K562 (cell line): Measurements from ENCODE around the gene SF3B1. TPM values are rescaled to one million over a fixed set of nuclear protein-coding genes. Genes with fewer than 3 reads are reported as not detected.

ENCODE experiments used
- ETV5 ChIP-seq: sonication (generic); formaldehyde crosslinking; IDR thresholded peaks from 2 replicates; pipeline ENCODE4 v1.4.0; 2020; ENCODE audit warnings: low read depth, mild to moderate bottlenecking, missing genetic modification reagents
- FOXA3 ChIP-seq, 2 experiments: fragments of 450-650 bp in 1 of 2; sonication (generic) in 1 of 2; formaldehyde crosslinking; IDR thresholded peaks in 1 of 2; conservative IDR thresholded peaks in 1 of 2; 2 replicates each; pipeline versions ENCODE4 v1.4.0 to v1.8.0; 2020 to 2022; ENCODE audit warnings: mild to moderate bottlenecking in 2 of 2, missing genetic modification reagents in 1 of 2
- KDM2B ChIP-seq: fragments of 250-450 bp; sonication (Bioruptor Pico); IDR thresholded peaks from 2 replicates; pipeline ENCODE4 v1.8.0; 2021; ENCODE audit warnings: mild to moderate bottlenecking, moderate library complexity
- KLF13 ChIP-seq: fragments of 450-650 bp; IDR thresholded peaks from 2 replicates; pipeline ENCODE4 v1.6.1; 2016; ENCODE audit warnings: missing genetic modification characterization, low read depth, mild to moderate bottlenecking, missing compliant biosample characterization, moderate library complexity, borderline replicate concordance
- MAZ ChIP-seq, 2 experiments: fragments of 450-650 bp in 1 of 2; sonication (generic) in 1 of 2; formaldehyde crosslinking; IDR thresholded peaks in 1 of 2; conservative IDR thresholded peaks in 1 of 2; 2 replicates each; pipeline versions ENCODE4 v1.4.0 to v1.5.0; 2020; ENCODE audit warnings: mild to moderate bottlenecking in 1 of 2, missing genetic modification reagents in 1 of 2
- SFPQ ChIP-seq: fragments of 200-400 bp; formaldehyde crosslinking; IDR thresholded peaks from 2 replicates; pipeline ENCODE4 v1.6.1; 2017; ENCODE audit warnings: mild to moderate bottlenecking, low read depth, low read length, moderate library complexity
- SIN3A ChIP-seq, 2 experiments: fragments of 150-350 bp in 1 of 2; IDR thresholded peaks; 2 replicates each; pipeline ENCODE4 v1.6.1; 2011 to 2016; ENCODE audit warnings: borderline replicate concordance in 2 of 2, low read depth in 2 of 2, low read length in 2 of 2, mild to moderate bottlenecking in 2 of 2, moderate library complexity in 2 of 2; ENCODE audit not compliant: control insufficient read depth in 1 of 2
- TGIF2 ChIP-seq: sonication (generic); formaldehyde crosslinking; IDR thresholded peaks from 2 replicates; pipeline ENCODE4 v1.8.1; 2022; ENCODE audit warnings: mild to moderate bottlenecking, missing genetic modification reagents, moderate library complexity
- ZNF780A ChIP-seq: fragments of 250-450 bp; sonication (Bioruptor Pico); IDR thresholded peaks from 2 replicates; pipeline ENCODE4 v1.5.0; 2021; ENCODE audit warnings: mild to moderate bottlenecking
- ZNF785 ChIP-seq: fragments of 250-450 bp; sonication (Bioruptor Pico); IDR thresholded peaks from 2 replicates; pipeline ENCODE4 v1.4.0; 2020; ENCODE audit warnings: mild to moderate bottlenecking
- polyA plus RNA-seq, 8 experiments: library from polyadenylated mRNA; depleted of rRNA in 4 of 8; stranded (reverse) in 5 of 8; unstranded in 3 of 8; fragments of >200 nt; fragmentation: Nextera tagmentation in 2 of 8; fragmentation: Illumina TruSeq in 1 of 8; extraction: Ambion mirVana in 2 of 8; extraction: Trizol in 1 of 8; gene quantifications; 2 replicates each; pipeline versions ENCODE4 v1.2.1 to v1.2.3, GENCODE V29; 2011 to 2014; ENCODE audit warnings: inconsistent platforms in 1 of 8, missing spikeins in 1 of 8
- total RNA-seq, 7 experiments: library from RNA; depleted of rRNA in 6 of 7; stranded (reverse); fragments of >200 nt in 6 of 7; fragmentation: Illumina TruSeq in 2 of 7; extraction: Trizol in 2 of 7; gene quantifications; 2 replicates each; pipeline versions ENCODE4 v1.2.1 to v1.2.3, GENCODE V29; 2011 to 2021; ENCODE audit warnings: low replicate concordance in 1 of 7
- TF ChIP-seq, protein P1 (sequence below): sonication (generic); formaldehyde crosslinking; IDR thresholded peaks from 2 replicates; pipeline ENCODE4 v1.8.1; 2023; ENCODE audit warnings: mild to moderate bottlenecking, missing genetic modification reagents
- TF ChIP-seq, protein P2 (sequence below): fragments of 250-450 bp; sonication (Bioruptor Pico); IDR thresholded peaks from 2 replicates; pipeline ENCODE4 v1.8.0; 2021; ENCODE audit warnings: mild to moderate bottlenecking, moderate library complexity
- TF ChIP-seq, protein P3 (sequence below), 2 experiments: fragments of 450-650 bp in 1 of 2; IDR thresholded peaks; 2 replicates each; pipeline ENCODE4 v1.6.1; 2011 to 2017; ENCODE audit warnings: low read depth in 2 of 2, antibody characterized with exemption in 1 of 2, borderline replicate concordance in 1 of 2, low read length in 1 of 2, mild to moderate bottlenecking in 1 of 2, mixed read lengths in 1 of 2; ENCODE audit not compliant: control insufficient read depth in 1 of 2
- TF ChIP-seq, protein P4 (sequence below): conservative IDR thresholded peaks from 2 replicates; pipeline ENCODE4 v1.6.1; 2011; ENCODE audit warnings: low read depth, mild to moderate bottlenecking, low read length; ENCODE audit not compliant: control insufficient read depth

Gene SF3B1
- total and polyA plus RNA-seq, 9 of the 15 experiments (the other 6 are each of a cell fraction or from before 2014, with no cell fraction given) = 96.2 to 377 (median 177) TPM

GRCh38 chr2:197453123-197453913 is 18.5 kb upstream of the SF3B1 start, which contains the start of gene COQ10B (continued):
- TF ChIP-seq, protein P1, sequence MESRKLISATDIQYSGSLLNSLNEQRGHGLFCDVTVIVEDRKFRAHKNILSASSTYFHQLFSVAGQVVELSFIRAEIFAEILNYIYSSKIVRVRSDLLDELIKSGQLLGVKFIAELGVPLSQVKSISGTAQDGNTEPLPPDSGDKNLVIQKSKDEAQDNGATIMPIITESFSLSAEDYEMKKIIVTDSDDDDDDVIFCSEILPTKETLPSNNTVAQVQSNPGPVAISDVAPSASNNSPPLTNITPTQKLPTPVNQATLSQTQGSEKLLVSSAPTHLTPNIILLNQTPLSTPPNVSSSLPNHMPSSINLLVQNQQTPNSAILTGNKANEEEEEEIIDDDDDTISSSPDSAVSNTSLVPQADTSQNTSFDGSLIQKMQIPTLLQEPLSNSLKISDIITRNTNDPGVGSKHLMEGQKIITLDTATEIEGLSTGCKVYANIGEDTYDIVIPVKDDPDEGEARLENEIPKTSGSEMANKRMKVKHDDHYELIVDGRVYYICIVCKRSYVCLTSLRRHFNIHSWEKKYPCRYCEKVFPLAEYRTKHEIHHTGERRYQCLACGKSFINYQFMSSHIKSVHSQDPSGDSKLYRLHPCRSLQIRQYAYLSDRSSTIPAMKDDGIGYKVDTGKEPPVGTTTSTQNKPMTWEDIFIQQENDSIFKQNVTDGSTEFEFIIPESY (CRISPR knock-in tag) = 0 out of 2 replicates have a peak, but pooled peaks have one; percentile 8
- no peak for TF ChIP-seq ZNF780A (CRISPR knock-in tag)
- TF ChIP-seq, protein P2, sequence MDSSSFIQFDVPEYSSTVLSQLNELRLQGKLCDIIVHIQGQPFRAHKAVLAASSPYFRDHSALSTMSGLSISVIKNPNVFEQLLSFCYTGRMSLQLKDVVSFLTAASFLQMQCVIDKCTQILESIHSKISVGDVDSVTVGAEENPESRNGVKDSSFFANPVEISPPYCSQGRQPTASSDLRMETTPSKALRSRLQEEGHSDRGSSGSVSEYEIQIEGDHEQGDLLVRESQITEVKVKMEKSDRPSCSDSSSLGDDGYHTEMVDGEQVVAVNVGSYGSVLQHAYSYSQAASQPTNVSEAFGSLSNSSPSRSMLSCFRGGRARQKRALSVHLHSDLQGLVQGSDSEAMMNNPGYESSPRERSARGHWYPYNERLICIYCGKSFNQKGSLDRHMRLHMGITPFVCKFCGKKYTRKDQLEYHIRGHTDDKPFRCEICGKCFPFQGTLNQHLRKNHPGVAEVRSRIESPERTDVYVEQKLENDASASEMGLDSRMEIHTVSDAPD (CRISPR knock-in tag) = no peak
- peak; percentile 47; the same call in 1 of the 2 replicates for TF ChIP-seq ETV5 (CRISPR knock-in tag)
- no peak for TF ChIP-seq SFPQ
- TF ChIP-seq, protein P3, sequence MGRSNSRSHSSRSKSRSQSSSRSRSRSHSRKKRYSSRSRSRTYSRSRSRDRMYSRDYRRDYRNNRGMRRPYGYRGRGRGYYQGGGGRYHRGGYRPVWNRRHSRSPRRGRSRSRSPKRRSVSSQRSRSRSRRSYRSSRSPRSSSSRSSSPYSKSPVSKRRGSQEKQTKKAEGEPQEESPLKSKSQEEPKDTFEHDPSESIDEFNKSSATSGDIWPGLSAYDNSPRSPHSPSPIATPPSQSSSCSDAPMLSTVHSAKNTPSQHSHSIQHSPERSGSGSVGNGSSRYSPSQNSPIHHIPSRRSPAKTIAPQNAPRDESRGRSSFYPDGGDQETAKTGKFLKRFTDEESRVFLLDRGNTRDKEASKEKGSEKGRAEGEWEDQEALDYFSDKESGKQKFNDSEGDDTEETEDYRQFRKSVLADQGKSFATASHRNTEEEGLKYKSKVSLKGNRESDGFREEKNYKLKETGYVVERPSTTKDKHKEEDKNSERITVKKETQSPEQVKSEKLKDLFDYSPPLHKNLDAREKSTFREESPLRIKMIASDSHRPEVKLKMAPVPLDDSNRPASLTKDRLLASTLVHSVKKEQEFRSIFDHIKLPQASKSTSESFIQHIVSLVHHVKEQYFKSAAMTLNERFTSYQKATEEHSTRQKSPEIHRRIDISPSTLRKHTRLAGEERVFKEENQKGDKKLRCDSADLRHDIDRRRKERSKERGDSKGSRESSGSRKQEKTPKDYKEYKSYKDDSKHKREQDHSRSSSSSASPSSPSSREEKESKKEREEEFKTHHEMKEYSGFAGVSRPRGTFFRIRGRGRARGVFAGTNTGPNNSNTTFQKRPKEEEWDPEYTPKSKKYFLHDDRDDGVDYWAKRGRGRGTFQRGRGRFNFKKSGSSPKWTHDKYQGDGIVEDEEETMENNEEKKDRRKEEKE (IDR thresholded peaks at IDR 0.05; ENCODE audit: borderline replicate concordance in 1 of 2, control insufficient read depth in 1 of 2, low read depth in 2 of 2, low read length in 1 of 2) = no peak
- no peak for TF ChIP-seq KDM2B (CRISPR knock-in tag)
- TF ChIP-seq SIN3A (IDR thresholded peaks at IDR 0.05; ENCODE audit: borderline replicate concordance in 2 of 2, control insufficient read depth in 1 of 2, low read depth in 2 of 2, low read length in 2 of 2) = peak in 1 of 2 experiments; percentile 61; a peak in 1 of 4 replicates
- no peak for TF ChIP-seq KLF13
- TF ChIP-seq, protein P4, sequence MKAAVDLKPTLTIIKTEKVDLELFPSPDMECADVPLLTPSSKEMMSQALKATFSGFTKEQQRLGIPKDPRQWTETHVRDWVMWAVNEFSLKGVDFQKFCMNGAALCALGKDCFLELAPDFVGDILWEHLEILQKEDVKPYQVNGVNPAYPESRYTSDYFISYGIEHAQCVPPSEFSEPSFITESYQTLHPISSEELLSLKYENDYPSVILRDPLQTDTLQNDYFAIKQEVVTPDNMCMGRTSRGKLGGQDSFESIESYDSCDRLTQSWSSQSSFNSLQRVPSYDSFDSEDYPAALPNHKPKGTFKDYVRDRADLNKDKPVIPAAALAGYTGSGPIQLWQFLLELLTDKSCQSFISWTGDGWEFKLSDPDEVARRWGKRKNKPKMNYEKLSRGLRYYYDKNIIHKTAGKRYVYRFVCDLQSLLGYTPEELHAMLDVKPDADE = peak; percentile 52
- no peak for TF ChIP-seq ZNF785 (CRISPR knock-in tag)
- peak; percentile 16 to 68; a peak in 2 of 4 replicates for TF ChIP-seq MAZ (CRISPR knock-in tag; conservative IDR thresholded peaks at IDR 0.05 in 1 of 2, IDR thresholded peaks at IDR 0.05 in 1 of 2)
- TF ChIP-seq TGIF2 (CRISPR knock-in tag) = no peak
- TF ChIP-seq FOXA3 (CRISPR knock-in tag; conservative IDR thresholded peaks at IDR 0.05 in 1 of 2, IDR thresholded peaks at IDR 0.05 in 1 of 2) = 0 out of 4 replicates have a peak, but pooled peaks of 1 of the 2 experiments have one; percentile 41
